GM21360 (cell line): ENCODE results near the gene SCN11A.
"Not testable (repeated sequence)": the region's sequence is repeated elsewhere in the genome, so short reads cannot be mapped to it uniquely, and the experiment has no call there.

Experiments
- ATAC-seq: cut with Tn5 transposase; IDR thresholded peaks from one replicate; pipeline ENCODE4 v1.9.1; 2021; ENCODE audit warnings: mild to moderate bottlenecking, moderate library complexity; ENCODE audit not compliant: unreplicated experiment

The SCN11A gene

GRCh38 chr3:39067286-39067685 lies 15.5 kb upstream of the SCN11A start:
- no peak for ATAC-seq

GRCh38 chr3:39065197-39065596 lies 13.5 kb upstream of the SCN11A start:
- ATAC-seq = peak; percentile 100

GRCh38 chr3:39064646-39065045 lies 12.9 kb upstream of the SCN11A start:
- no peak for ATAC-seq

GRCh38 chr3:39063143-39063542 lies 11.4 kb upstream of the SCN11A start:
- no peak for ATAC-seq

GRCh38 chr3:39062180-39062579 lies 10.4 kb upstream of the SCN11A start:
- no peak for ATAC-seq

- ATAC-seq = not testable (repeated sequence)
Observed at GRCh38 chr3:39061228-39061627, 9.5 kb upstream of the SCN11A start.

- ATAC-seq = no peak
Observed at GRCh38 chr3:39056151-39056550, 4.4 kb upstream of the SCN11A start.

- ATAC-seq = no peak
Observed at GRCh38 chr3:39053696-39054095, 2.0 kb upstream of the SCN11A start.

GRCh38 chr3:39052583-39052982 lies 839 bp upstream of the SCN11A start:
- no peak for ATAC-seq

GRCh38 chr3:39050029-39050428 lies 1.7 kb downstream of the SCN11A start:
- no peak for ATAC-seq

GRCh38 chr3:39038165-39038564 lies 13.6 kb downstream of the SCN11A start:
- ATAC-seq = no peak

- no peak for ATAC-seq
Observed at GRCh38 chr3:39029556-39029955, 22.2 kb downstream of the SCN11A start.

- no peak for ATAC-seq
Observed at GRCh38 chr3:39028546-39028945, 23.2 kb downstream of the SCN11A start.

GRCh38 chr3:39025222-39025970 lies 26.3 kb downstream of the SCN11A start:
- ATAC-seq = no peak

- ATAC-seq = no peak
Observed at GRCh38 chr3:39024497-39024896, 27.2 kb downstream of the SCN11A start.

- no peak for ATAC-seq
Observed at GRCh38 chr3:39022286-39022630, 29.5 kb downstream of the SCN11A start.

GRCh38 chr3:39021465-39022285 lies 30.1 kb downstream of the SCN11A start:
- ATAC-seq = no peak

GRCh38 chr3:39021029-39021428 lies 30.7 kb downstream of the SCN11A start:
- ATAC-seq = no peak

- no peak for ATAC-seq
Observed at GRCh38 chr3:39019299-39019698, 32.4 kb downstream of the SCN11A start.

GRCh38 chr3:39015418-39015817 lies 36.3 kb downstream of the SCN11A start:
- ATAC-seq = no peak

- no peak for ATAC-seq
Observed at GRCh38 chr3:39013921-39014509, 37.7 kb downstream of the SCN11A start.

GRCh38 chr3:39013289-39013688 lies 38.5 kb downstream of the SCN11A start:
- ATAC-seq = no peak
